Measurements from ENCODE around the gene ZNF32. TPM values are rescaled to one million over a fixed set of nuclear protein-coding genes. Genes with fewer than 3 reads are reported as not detected.
A peak's percentile ranks its signal among the peaks of the same experiment; 100 is the strongest.

Gene ZNF32
- total RNA-seq, 1 experiment from 2014 or later, result 30.3 TPM

DNA sequence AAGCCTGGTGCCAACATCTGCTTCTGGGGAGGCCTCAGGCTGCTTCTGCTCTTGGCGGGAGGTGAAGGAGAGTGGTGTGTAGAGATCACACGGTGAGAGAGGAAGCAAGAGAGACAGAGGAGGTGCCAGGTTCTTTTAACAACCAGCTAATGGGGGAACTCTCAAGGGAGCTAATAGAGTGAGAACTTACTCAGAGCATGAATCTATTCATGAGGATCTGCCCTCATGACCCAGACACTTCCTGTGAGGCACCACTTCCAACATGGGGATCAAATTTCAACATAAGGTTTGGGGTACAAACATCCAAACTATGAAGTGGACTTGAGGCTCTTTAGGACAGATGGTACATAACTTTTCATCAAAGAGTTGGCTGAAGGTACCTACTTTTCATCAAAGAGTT lies 5.1 kb upstream of the ZNF32 start:
- no peak for DNase-seq
- TF ChIP-seq, protein P1, sequence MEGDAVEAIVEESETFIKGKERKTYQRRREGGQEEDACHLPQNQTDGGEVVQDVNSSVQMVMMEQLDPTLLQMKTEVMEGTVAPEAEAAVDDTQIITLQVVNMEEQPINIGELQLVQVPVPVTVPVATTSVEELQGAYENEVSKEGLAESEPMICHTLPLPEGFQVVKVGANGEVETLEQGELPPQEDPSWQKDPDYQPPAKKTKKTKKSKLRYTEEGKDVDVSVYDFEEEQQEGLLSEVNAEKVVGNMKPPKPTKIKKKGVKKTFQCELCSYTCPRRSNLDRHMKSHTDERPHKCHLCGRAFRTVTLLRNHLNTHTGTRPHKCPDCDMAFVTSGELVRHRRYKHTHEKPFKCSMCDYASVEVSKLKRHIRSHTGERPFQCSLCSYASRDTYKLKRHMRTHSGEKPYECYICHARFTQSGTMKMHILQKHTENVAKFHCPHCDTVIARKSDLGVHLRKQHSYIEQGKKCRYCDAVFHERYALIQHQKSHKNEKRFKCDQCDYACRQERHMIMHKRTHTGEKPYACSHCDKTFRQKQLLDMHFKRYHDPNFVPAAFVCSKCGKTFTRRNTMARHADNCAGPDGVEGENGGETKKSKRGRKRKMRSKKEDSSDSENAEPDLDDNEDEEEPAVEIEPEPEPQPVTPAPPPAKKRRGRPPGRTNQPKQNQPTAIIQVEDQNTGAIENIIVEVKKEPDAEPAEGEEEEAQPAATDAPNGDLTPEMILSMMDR (IDR thresholded peaks at IDR 0.05; ENCODE audit: insufficient read depth in 1 of 2, low read depth in 1 of 2, low read length in 1 of 2, severe bottlenecking in 1 of 2, unreplicated experiment in 1 of 2), result no peak
- Histone ChIP-seq H3K9me3 (no peaks in the 10 kb centered on the region), H3K4me1 (no peaks in the 10 kb centered on the region), H3K36me3 (ENCODE audit: control insufficient read depth, insufficient read depth, low read length) (no peaks in the 10 kb centered on the region), H3K27me3 (replicated peaks; ENCODE audit: control insufficient read depth, insufficient read depth, low read length) (no peaks in the 10 kb centered on the region; the same call in 1 of the 2 replicates), H3K4me3 (ENCODE audit: low read depth, low read length) (no peak overlapping the region)
- Mint-ChIP-seq H3K9me3 (ENCODE audit: unreplicated experiment) (no peaks in the 10 kb centered on the region), H3K4me3 (ENCODE audit: unreplicated experiment) (no peak overlapping the region), H3K27me3 (ENCODE audit: insufficient read depth, unreplicated experiment) (peaks cover 5% of the 10 kb centered on the region), H3K36me3 (ENCODE audit: insufficient read depth, unreplicated experiment) (no peaks in the 10 kb centered on the region), H3K27ac (ENCODE audit: unreplicated experiment) (no peak overlapping the region), H3K4me1 (ENCODE audit: low read depth, unreplicated experiment) (no peaks in the 10 kb centered on the region)
- BruUV-seq (replicated peaks), result no TSS peak
- ChIA-PET CTCF (no interaction called here), POLR2A (no interaction called here)
- intact Hi-C loops (cut with micrococcal nuclease; ENCODE audit: unreplicated experiment), result no loop called here

DNA sequence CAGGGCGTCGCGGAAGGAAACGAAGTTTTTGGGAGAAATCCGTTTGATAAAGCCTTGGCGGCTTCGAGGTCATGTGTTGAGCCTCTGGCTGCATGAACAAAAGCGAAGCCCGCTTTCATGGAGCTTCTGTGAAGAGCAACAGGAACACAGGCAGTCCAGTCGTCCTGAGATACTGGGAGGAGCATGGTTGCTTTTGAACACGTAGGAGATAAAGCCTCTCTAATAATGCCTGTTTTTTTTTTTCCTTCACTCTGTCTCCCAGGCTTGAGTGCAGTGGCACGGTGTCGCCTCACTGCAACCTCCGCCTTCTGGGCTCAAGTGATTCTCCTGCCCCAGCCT lies 473 bp upstream of the ZNF32 start:
- Mint-ChIP-seq H3K27me3 (ENCODE audit: insufficient read depth, unreplicated experiment) (peaks cover 3% of the 10 kb centered on the region), H3K9me3 (ENCODE audit: unreplicated experiment) (peaks cover 30% of the 10 kb centered on the region), H3K4me1 (ENCODE audit: low read depth, unreplicated experiment) (no peaks in the 10 kb centered on the region), H3K36me3 (ENCODE audit: insufficient read depth, unreplicated experiment) (peaks cover 23% of the 10 kb centered on the region), H3K27ac (ENCODE audit: unreplicated experiment) (peak overlapping the region; percentile 65), H3K4me3 (ENCODE audit: unreplicated experiment) (peak overlapping the region; percentile 89)
- peaks cover 9% of the 10 kb centered on the region for H3K36me3 ChIP-seq (ENCODE audit: control insufficient read depth, insufficient read depth, low read length)
- no peak for DNase-seq
- ChIA-PET POLR2A (interaction anchor here (0.5 to 0.7 kb wide), 6 partner anchors 10 to 1331 kb away, joined by 3 read pairs; no protein-coding TSS in a partner anchor), CTCF (no interaction called here)
- H3K4me3 ChIP-seq (ENCODE audit: low read depth, low read length), result peak overlapping the region; percentile 81
- 0 out of 2 replicates have a peak, but pooled peaks cover 4% of the 10 kb centered on the region for H3K4me1 ChIP-seq
- intact Hi-C loops (cut with micrococcal nuclease; ENCODE audit: unreplicated experiment), result loop anchor here (2.0 to 5.0 kb wide), 2 partner anchors 42 to 1002 kb away; partner anchors contain the start of gene ZNF485
- no peaks in the 10 kb centered on the region; the same call in 1 of the 2 replicates for H3K27me3 ChIP-seq (replicated peaks; ENCODE audit: control insufficient read depth, insufficient read depth, low read length)
- peaks cover 27% of the 10 kb centered on the region for H3K9me3 ChIP-seq
- BruUV-seq (replicated peaks), result no TSS peak
- TF ChIP-seq, protein P1 (IDR thresholded peaks at IDR 0.05; ENCODE audit: insufficient read depth in 1 of 2, low read depth in 1 of 2, low read length in 1 of 2, severe bottlenecking in 1 of 2, unreplicated experiment in 1 of 2), result no peak

DNA sequence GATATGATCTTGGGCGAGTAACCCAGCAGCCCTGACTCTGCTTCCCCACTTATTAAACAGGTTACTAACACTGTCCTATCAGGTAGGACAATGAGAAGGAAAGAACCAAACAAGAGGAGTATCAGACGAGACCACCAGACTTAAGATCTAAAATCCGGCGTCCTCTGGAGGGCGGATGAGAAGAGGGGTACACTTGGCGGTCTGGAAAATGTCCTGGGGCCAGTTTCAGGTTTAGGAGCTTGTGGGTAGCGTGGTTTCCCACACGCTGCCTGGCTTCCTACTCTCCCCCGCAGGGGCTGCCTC lies 635 bp downstream of the ZNF32 start:
- no peak for DNase-seq
- peak overlapping the region; percentile 81 for H3K4me3 ChIP-seq (ENCODE audit: low read depth, low read length)
- no peaks in the 10 kb centered on the region; the same call in 1 of the 2 replicates for H3K27me3 ChIP-seq (replicated peaks; ENCODE audit: control insufficient read depth, insufficient read depth, low read length)
- H3K36me3 ChIP-seq (ENCODE audit: control insufficient read depth, insufficient read depth, low read length), result peaks cover 11% of the 10 kb centered on the region
- Mint-ChIP-seq H3K27me3 (ENCODE audit: insufficient read depth, unreplicated experiment) (no peaks in the 10 kb centered on the region), H3K9me3 (ENCODE audit: unreplicated experiment) (peaks cover 41% of the 10 kb centered on the region), H3K4me1 (ENCODE audit: low read depth, unreplicated experiment) (no peaks in the 10 kb centered on the region), H3K4me3 (ENCODE audit: unreplicated experiment) (peak overlapping the region; percentile 89), H3K27ac (ENCODE audit: unreplicated experiment) (peak overlapping the region; percentile 65), H3K36me3 (ENCODE audit: insufficient read depth, unreplicated experiment) (peaks cover 34% of the 10 kb centered on the region)
- TF ChIP-seq, protein P1 (IDR thresholded peaks at IDR 0.05; ENCODE audit: insufficient read depth in 1 of 2, low read depth in 1 of 2, low read length in 1 of 2, severe bottlenecking in 1 of 2, unreplicated experiment in 1 of 2), result no peak
- BruUV-seq (replicated peaks), result no TSS peak
- intact Hi-C loops (cut with micrococcal nuclease; ENCODE audit: unreplicated experiment), result loop anchor here (1.0 to 5.0 kb wide), 3 partner anchors 41 to 1001 kb away; partner anchors contain the start of genes ZNF239 and ZNF485
- ChIA-PET CTCF (interaction anchor here (0.6 kb wide), 1 partner anchor 175 kb away, joined by 3 read pairs; no protein-coding TSS in a partner anchor), POLR2A (no interaction called here)
- H3K9me3 ChIP-seq, result peaks cover 38% of the 10 kb centered on the region
- 0 out of 2 replicates have a peak, but pooled peaks cover 4% of the 10 kb centered on the region for H3K4me1 ChIP-seq
